ENCODE data around the gene ZMYM4. TPM values are rescaled to one million over a fixed set of nuclear protein-coding genes. Genes with fewer than 3 reads are reported as not detected.
"Not testable (repeated sequence)": the region's sequence is repeated elsewhere in the genome, so short reads cannot be mapped to it uniquely, and the experiment has no call there.

ZMYM4 gene
- total RNA-seq, 1 donor from 2014 or later, result 95.8 TPM

DNA sequence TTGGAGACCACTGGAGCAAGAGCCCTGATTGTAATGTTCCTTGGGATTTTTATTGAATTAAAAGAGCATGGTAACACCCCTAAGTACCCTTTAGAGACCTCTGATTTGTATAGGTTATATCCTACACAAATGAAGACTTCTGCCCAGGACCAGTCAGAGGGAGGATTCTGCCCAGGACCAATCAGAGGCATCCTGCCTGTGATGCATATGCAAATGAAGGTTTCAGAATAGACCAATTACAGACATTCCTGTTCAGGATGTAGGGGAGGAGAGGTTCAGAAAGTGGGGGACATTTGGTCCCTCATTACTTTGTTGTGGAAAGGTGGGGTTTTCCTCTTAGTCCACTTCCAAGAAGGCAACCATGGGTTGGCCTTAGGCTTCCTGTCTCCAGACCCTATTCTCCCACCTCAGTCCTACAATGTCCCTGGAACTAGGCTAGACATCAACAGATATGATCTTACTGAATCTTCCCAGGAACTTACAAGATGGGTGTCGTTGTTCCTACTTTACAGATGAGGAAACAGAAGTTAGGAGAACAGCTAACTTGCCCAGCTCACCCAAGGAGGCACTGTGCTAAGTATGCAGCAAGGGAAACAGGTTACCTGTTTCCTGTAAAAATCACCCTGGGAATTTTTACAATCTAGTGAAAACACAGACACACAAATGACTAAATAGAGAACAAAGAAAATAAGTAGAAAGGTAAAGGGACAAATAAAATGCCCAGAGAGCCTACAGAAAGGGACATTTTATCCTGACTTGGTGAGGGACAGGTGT lies 38.7 kb upstream of the ZMYM4 start:
- H3K27me3 Mint-ChIP-seq, result no peaks in the 10 kb centered on the region
- no peaks in the 10 kb centered on the region for H3K4me1 Mint-ChIP-seq (ENCODE audit: low read depth)

DNA sequence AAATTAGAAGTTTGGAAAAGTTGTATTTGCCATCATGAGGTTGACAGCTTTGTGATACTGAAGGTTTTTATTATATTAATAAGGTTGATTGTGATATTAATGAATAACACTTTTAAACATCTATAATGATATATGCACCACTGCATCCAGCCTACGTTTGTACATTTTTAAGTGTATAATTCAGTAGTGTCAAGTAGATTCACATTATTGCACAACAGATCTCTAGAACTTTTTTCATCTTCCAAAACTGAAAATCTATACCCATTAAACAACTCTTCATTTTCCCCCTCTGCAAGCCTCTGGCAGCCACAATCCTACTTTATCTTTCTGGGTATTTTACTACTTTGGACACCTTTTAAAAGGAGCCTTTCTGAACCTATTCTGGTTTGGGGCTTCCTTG lies 37.2 kb upstream of the ZMYM4 start:
- TF ChIP-seq, protein P1, sequence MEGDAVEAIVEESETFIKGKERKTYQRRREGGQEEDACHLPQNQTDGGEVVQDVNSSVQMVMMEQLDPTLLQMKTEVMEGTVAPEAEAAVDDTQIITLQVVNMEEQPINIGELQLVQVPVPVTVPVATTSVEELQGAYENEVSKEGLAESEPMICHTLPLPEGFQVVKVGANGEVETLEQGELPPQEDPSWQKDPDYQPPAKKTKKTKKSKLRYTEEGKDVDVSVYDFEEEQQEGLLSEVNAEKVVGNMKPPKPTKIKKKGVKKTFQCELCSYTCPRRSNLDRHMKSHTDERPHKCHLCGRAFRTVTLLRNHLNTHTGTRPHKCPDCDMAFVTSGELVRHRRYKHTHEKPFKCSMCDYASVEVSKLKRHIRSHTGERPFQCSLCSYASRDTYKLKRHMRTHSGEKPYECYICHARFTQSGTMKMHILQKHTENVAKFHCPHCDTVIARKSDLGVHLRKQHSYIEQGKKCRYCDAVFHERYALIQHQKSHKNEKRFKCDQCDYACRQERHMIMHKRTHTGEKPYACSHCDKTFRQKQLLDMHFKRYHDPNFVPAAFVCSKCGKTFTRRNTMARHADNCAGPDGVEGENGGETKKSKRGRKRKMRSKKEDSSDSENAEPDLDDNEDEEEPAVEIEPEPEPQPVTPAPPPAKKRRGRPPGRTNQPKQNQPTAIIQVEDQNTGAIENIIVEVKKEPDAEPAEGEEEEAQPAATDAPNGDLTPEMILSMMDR (IDR thresholded peaks at IDR 0.05; ENCODE audit: unreplicated experiment), result no peak
- Mint-ChIP-seq H3K4me3 (ENCODE audit: low read depth) (no peak overlapping the region), H3K4me1 (ENCODE audit: low read depth) (no peaks in the 10 kb centered on the region), H3K36me3 (ENCODE audit: insufficient read depth) (no peaks in the 10 kb centered on the region), H3K27ac (no peak overlapping the region), H3K9me3 (ENCODE audit: low read depth) (no peaks in the 10 kb centered on the region), H3K27me3 (no peaks in the 10 kb centered on the region)
- no peak for DNase-seq (ENCODE audit: low spot score, unreplicated experiment)

More for the DNA sequence above, 38.7 kb upstream of the ZMYM4 start:
- no peaks in the 10 kb centered on the region for H3K36me3 Mint-ChIP-seq (ENCODE audit: insufficient read depth)
- no peaks in the 10 kb centered on the region for H3K9me3 Mint-ChIP-seq (ENCODE audit: low read depth)
- H3K4me3 Mint-ChIP-seq (ENCODE audit: low read depth), result no peak overlapping the region
- no peak overlapping the region for H3K27ac Mint-ChIP-seq
- no peak for DNase-seq (ENCODE audit: low spot score, unreplicated experiment)
- TF ChIP-seq, protein P1 (IDR thresholded peaks at IDR 0.05; ENCODE audit: unreplicated experiment), result no peak

DNA sequence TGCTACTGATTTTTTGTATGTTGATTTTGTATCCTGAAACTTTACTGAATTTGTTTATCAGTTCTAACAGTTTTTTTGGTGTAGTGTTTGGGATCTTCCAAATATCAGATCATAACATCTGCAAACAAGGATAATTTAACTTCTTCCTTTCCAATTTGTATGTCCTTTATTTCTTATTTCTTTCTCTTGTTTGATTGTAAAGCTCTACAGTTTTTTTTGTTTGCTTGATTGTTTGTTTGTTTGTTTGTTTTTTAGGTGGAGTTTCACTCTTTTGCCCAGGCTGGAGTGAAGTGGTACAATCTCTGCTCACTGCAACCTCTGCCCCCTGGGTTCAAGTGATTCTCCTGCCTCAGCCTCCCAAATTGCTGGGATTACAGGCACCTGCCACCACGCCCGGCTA lies 31.7 kb upstream of the ZMYM4 start:
- H3K27me3 Mint-ChIP-seq; H3K27ac Mint-ChIP-seq; H3K9me3 Mint-ChIP-seq (ENCODE audit: low read depth); H3K4me1 Mint-ChIP-seq (ENCODE audit: low read depth); H3K4me3 Mint-ChIP-seq (ENCODE audit: low read depth); H3K36me3 Mint-ChIP-seq (ENCODE audit: insufficient read depth); DNase-seq (ENCODE audit: low spot score, unreplicated experiment): not testable (repeated sequence)

DNA sequence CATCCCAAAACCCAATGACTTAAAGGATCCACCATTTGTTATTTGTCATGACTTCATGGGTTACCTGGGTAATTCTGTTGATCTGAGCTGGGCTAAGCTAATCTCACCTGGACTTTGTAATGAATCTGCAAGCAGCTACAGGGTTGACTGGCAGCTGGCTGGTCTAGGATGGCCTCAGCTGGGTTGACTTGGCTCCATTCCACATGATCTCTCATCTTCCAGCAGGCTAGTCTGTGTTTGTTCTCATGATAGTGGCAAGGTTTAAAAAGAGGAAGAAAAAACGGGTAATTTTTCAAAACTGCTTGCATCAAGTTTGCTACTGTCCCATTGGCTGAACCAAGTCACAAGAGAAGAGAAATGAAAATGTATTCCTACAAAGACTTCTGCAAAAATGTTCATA lies 24.8 kb upstream of the ZMYM4 start:
- H3K4me1 Mint-ChIP-seq (ENCODE audit: low read depth), result no peaks in the 10 kb centered on the region
- TF ChIP-seq, protein P1 (IDR thresholded peaks at IDR 0.05; ENCODE audit: unreplicated experiment), result no peak
- no peak overlapping the region for H3K4me3 Mint-ChIP-seq (ENCODE audit: low read depth)
- peaks cover 2% of the 10 kb centered on the region for H3K9me3 Mint-ChIP-seq (ENCODE audit: low read depth)
- no peak overlapping the region for H3K27ac Mint-ChIP-seq
- no peaks in the 10 kb centered on the region for H3K27me3 Mint-ChIP-seq
- DNase-seq (ENCODE audit: low spot score, unreplicated experiment), result no peak
- H3K36me3 Mint-ChIP-seq (ENCODE audit: insufficient read depth), result no peaks in the 10 kb centered on the region

DNA sequence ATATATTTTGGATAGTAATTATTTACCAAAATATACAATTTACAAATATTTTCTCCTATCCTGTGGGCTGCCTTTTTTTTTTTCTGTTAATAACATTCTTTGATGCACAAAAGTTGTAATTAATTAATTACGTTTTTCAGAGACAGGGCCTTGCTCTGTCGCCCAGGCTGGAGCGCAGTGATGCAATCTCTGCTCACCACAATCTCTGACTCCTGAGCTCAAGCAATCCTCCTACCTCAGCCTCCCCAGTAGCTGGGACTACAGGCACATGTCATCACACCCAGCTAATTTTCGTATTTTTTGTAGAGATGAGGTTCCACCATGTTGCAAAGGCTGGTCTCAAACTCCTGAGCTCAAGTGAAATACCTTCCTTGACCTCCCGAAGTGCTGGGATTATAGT lies 21.3 kb upstream of the ZMYM4 start:
- TF ChIP-seq, protein P1 (IDR thresholded peaks at IDR 0.05; ENCODE audit: unreplicated experiment), result no peak
- no peak for DNase-seq (ENCODE audit: low spot score, unreplicated experiment)
- no peak overlapping the region for H3K4me3 Mint-ChIP-seq (ENCODE audit: low read depth)
- H3K27ac Mint-ChIP-seq, result no peak overlapping the region
- H3K27me3 Mint-ChIP-seq, result no peaks in the 10 kb centered on the region
- peaks cover 4% of the 10 kb centered on the region for H3K9me3 Mint-ChIP-seq (ENCODE audit: low read depth)
- no peaks in the 10 kb centered on the region for H3K4me1 Mint-ChIP-seq (ENCODE audit: low read depth)
- no peaks in the 10 kb centered on the region for H3K36me3 Mint-ChIP-seq (ENCODE audit: insufficient read depth)

DNA sequence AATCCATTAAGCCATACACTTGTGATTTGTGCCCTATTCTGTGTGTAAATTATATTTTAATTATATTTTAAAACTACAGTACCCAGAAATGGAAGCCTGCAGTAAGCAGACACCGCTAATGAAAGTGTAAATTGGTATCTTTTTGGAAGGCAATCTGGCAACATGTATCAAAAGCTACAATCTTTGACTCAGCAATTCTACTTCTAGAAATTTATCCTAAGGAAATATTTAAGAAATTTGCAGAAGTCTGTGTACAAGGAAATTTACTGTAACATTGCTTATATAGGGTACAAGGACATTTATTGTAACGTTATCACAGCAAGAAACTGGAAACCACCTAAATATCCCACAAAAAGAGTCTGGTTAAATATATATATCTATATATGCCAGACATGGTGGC lies 14.6 kb upstream of the ZMYM4 start:
- TF ChIP-seq, protein P1 (IDR thresholded peaks at IDR 0.05; ENCODE audit: unreplicated experiment), result no peak
- H3K27me3 Mint-ChIP-seq, result no peaks in the 10 kb centered on the region
- no peak for DNase-seq (ENCODE audit: low spot score, unreplicated experiment)
- no peak overlapping the region for H3K4me3 Mint-ChIP-seq (ENCODE audit: low read depth)
- no peak overlapping the region for H3K27ac Mint-ChIP-seq
- H3K36me3 Mint-ChIP-seq (ENCODE audit: insufficient read depth), result no peaks in the 10 kb centered on the region
- no peaks in the 10 kb centered on the region for H3K4me1 Mint-ChIP-seq (ENCODE audit: low read depth)
- H3K9me3 Mint-ChIP-seq (ENCODE audit: low read depth), result no peaks in the 10 kb centered on the region
